Retinal pigment epithelial cell (primary cell): ENCODE data around the gene AHI1.
"Not testable (repeated sequence)": the region's sequence is repeated elsewhere in the genome, so short reads cannot be mapped to it uniquely, and the experiment has no call there.

Experiments
- DNase-seq: peaks from one replicate; pipeline ENCODE4 v3.0.0-alpha.2; 2010; ENCODE audit warnings: low read depth
- H3K4me3 ChIP-seq: 2 replicates; pipeline ENCODE4 v1.5.1; 2011; ENCODE audit warnings: mild to moderate bottlenecking, low read length, control low read depth, moderate library complexity
- CTCF ChIP-seq: conservative IDR thresholded peaks from 2 replicates; pipeline ENCODE4 v1.5.1; 2011; ENCODE audit warnings: low read depth, low read length, control low read depth, inconsistent platforms

AHI1 gene

GRCh38 chr6:135254471-135254870 lies 243.1 kb downstream of the AHI1 start:
- DNase-seq: no peak
- TF ChIP-seq CTCF: no peak
- no peak overlapping the region for H3K4me3 ChIP-seq

- no peak overlapping the region for H3K4me3 ChIP-seq
- DNase-seq: no peak
- no peak for TF ChIP-seq CTCF
Measured at GRCh38 chr6:135251498-135252441, 245.8 kb downstream of the AHI1 start.

- no peak overlapping the region for H3K4me3 ChIP-seq
- no peak for DNase-seq
- no peak for TF ChIP-seq CTCF
Measured at GRCh38 chr6:135250751-135251497, 246.6 kb downstream of the AHI1 start.

GRCh38 chr6:135250234-135250633 lies 247.3 kb downstream of the AHI1 start:
- no peak overlapping the region for H3K4me3 ChIP-seq
- no peak for TF ChIP-seq CTCF
- DNase-seq: no peak

GRCh38 chr6:135246412-135247012 lies 251.0 kb downstream of the AHI1 start:
- DNase-seq, H3K4me3 ChIP-seq: not testable (repeated sequence)

GRCh38 chr6:135244805-135245204 lies 252.7 kb downstream of the AHI1 start:
- DNase-seq: no peak
- no peak for TF ChIP-seq CTCF
- no peak overlapping the region for H3K4me3 ChIP-seq

- no peak for TF ChIP-seq CTCF
- no peak for DNase-seq
- H3K4me3 ChIP-seq: no peak overlapping the region
Measured at GRCh38 chr6:135243871-135244796, 253.4 kb downstream of the AHI1 start.
